Fibroblast of skin of right biceps (primary cell): ENCODE results near the gene MSH4.
"Not testable (repeated sequence)": the region's sequence is repeated elsewhere in the genome, so short reads cannot be mapped to it uniquely, and the experiment has no call there.

Source experiments
- DNase-seq: peaks from one replicate; pipeline ENCODE4 v3.0.0-alpha.2; 2013

Gene MSH4

GRCh38 chr1:75796376-75797272 lies at the start of gene MSH4:
TSS of gene MSH4 (plus strand) at chr1:75796882. CDS start at chr1:75796986, 104 bp downstream.
- peak; percentile 22 for DNase-seq

- DNase-seq = not testable (repeated sequence)
Measured at GRCh38 chr1:75757210-75757609, 39.5 kb upstream of the MSH4 start.

GRCh38 chr1:75758543-75758942 lies 38.1 kb upstream of the MSH4 start:
- not testable (repeated sequence) for DNase-seq

GRCh38 chr1:75764057-75764655 lies 32.5 kb upstream of the MSH4 start:
- DNase-seq = no peak

- DNase-seq = peak; percentile 89
Measured at GRCh38 chr1:75765697-75766355, 30.9 kb upstream of the MSH4 start.

- DNase-seq = peak; percentile 50
Measured at GRCh38 chr1:75768016-75768415, 28.7 kb upstream of the MSH4 start.

GRCh38 chr1:75770761-75771160 lies 25.9 kb upstream of the MSH4 start:
- DNase-seq = no peak

GRCh38 chr1:75771978-75772377 lies 24.7 kb upstream of the MSH4 start:
- no peak for DNase-seq

- not testable (repeated sequence) for DNase-seq
Measured at GRCh38 chr1:75777812-75778211, 18.9 kb upstream of the MSH4 start.

GRCh38 chr1:75778694-75779093 lies 18.0 kb upstream of the MSH4 start:
- not testable (repeated sequence) for DNase-seq

- not testable (repeated sequence) for DNase-seq
Measured at GRCh38 chr1:75780183-75780582, 16.5 kb upstream of the MSH4 start.

- not testable (repeated sequence) for DNase-seq
Measured at GRCh38 chr1:75783920-75784319, 12.8 kb upstream of the MSH4 start.

- no peak for DNase-seq
Measured at GRCh38 chr1:75785320-75785982, 11.2 kb upstream of the MSH4 start.

- DNase-seq = peak; percentile 96
Measured at GRCh38 chr1:75785983-75786853, 10.5 kb upstream of the MSH4 start, which contains the start of gene RABGGTB. TSS of gene RABGGTB (plus strand) at chr1:75786256. CDS start at chr1:75786272, 16 bp downstream.

- no peak for DNase-seq
Measured at GRCh38 chr1:75786901-75787493, 9.7 kb upstream of the MSH4 start.

GRCh38 chr1:75787524-75787923 lies 9.2 kb upstream of the MSH4 start:
- no peak for DNase-seq

- no peak for DNase-seq
Measured at GRCh38 chr1:75789988-75790387, 6.7 kb upstream of the MSH4 start.

GRCh38 chr1:75791022-75791421 lies 5.7 kb upstream of the MSH4 start:
- DNase-seq = no peak

GRCh38 chr1:75792091-75792490 lies 4.6 kb upstream of the MSH4 start:
- no peak for DNase-seq

- no peak for DNase-seq
Measured at GRCh38 chr1:75794382-75794781, 2.3 kb upstream of the MSH4 start.

- DNase-seq = peak; percentile 10
Measured at GRCh38 chr1:75795703-75796193, 934 bp upstream of the MSH4 start.

GRCh38 chr1:75797273-75797588 lies 549 bp downstream of the MSH4 start:
- no peak for DNase-seq
